Fibroblast of lung (primary cell): ENCODE data around the gene METAP1D. TPM values are rescaled to one million over a fixed set of nuclear protein-coding genes. Genes with fewer than 3 reads are reported as not detected.

Experiments
- DNase-seq, 2 donors: peaks; one replicate each; pipeline versions ENCODE4 v3.0.0 to v3.0.0-alpha.2; 2010; ENCODE audit warnings: low read depth in 2 of 2
- H2AFZ ChIP-seq: 2 replicates; pipeline ENCODE4 v1.5.1; 2012; ENCODE audit warnings: low read length, control low read depth, inconsistent platforms
- H3K27ac ChIP-seq: 2 replicates; pipeline ENCODE4 v1.5.1; 2011; ENCODE audit warnings: low read length, control low read depth; ENCODE audit not compliant: insufficient read depth
- H3K27me3 ChIP-seq: 2 replicates; pipeline ENCODE4 v1.5.1; 2011; ENCODE audit warnings: mild to moderate bottlenecking, low read length; ENCODE audit not compliant: control insufficient read depth, insufficient read depth
- H3K36me3 ChIP-seq: 2 replicates; pipeline ENCODE4 v1.5.1; 2011; ENCODE audit warnings: low read length; ENCODE audit not compliant: control insufficient read depth, insufficient read depth
- H3K4me1 ChIP-seq: 2 replicates; pipeline ENCODE4 v1.5.1; 2011; ENCODE audit warnings: low read length; ENCODE audit not compliant: control insufficient read depth, insufficient read depth; ENCODE audit errors: extremely low read depth
- H3K4me2 ChIP-seq: 2 replicates; pipeline ENCODE4 v1.5.1; 2011; ENCODE audit warnings: low read length, control low read depth; ENCODE audit not compliant: insufficient read depth; ENCODE audit errors: extremely low read depth
- H3K4me3 ChIP-seq, 4 experiments: fragments of 200-600 bp in 1 of 4; sonication (generic) in 1 of 4; replicated peaks in 1 of 4; 2 replicates each; pipeline ENCODE4 v1.5.1; 2011 to 2016; ENCODE audit warnings: low read length in 4 of 4, low read depth in 3 of 4, mild to moderate bottlenecking in 3 of 4, control low read depth in 2 of 4, inconsistent platforms in 1 of 4, mixed read lengths in 1 of 4; ENCODE audit not compliant: insufficient read depth in 1 of 4; ENCODE audit errors: control extremely low read depth in 1 of 4
- H3K79me2 ChIP-seq: 2 replicates; pipeline ENCODE4 v1.5.1; 2012; ENCODE audit warnings: mild to moderate bottlenecking, low read length, inconsistent platforms; ENCODE audit not compliant: control insufficient read depth, insufficient read depth
- H3K9ac ChIP-seq: 2 replicates; pipeline ENCODE4 v1.5.1; 2011; ENCODE audit warnings: mild to moderate bottlenecking, low read length, control low read depth; ENCODE audit not compliant: insufficient read depth
- H3K9me3 ChIP-seq: 2 replicates; pipeline ENCODE4 v1.5.1; 2012; ENCODE audit warnings: low read depth, low read length; ENCODE audit not compliant: control insufficient read depth, insufficient read depth
- H4K20me1 ChIP-seq: 2 replicates; pipeline ENCODE4 v1.5.1; 2011; ENCODE audit warnings: low read length; ENCODE audit not compliant: control insufficient read depth, insufficient read depth; ENCODE audit errors: extremely low read depth
- CTCF ChIP-seq, 2 donors: IDR thresholded peaks in 1 of 2; conservative IDR thresholded peaks in 1 of 2; 1 replicate in 1 of 2; 2 replicates in 1 of 2; pipeline ENCODE4 v1.5.1; 2011 to 2012; ENCODE audit warnings: low read length in 2 of 2, control low read depth in 1 of 2, inconsistent platforms in 1 of 2, low read depth in 1 of 2, mild to moderate bottlenecking in 1 of 2
- EZH2 ChIP-seq: IDR thresholded peaks from 2 replicates; pipeline ENCODE4 v1.5.1; 2012; ENCODE audit warnings: low read length, control low read depth, mild to moderate bottlenecking; ENCODE audit errors: missing control alignments
- polyA plus RNA-seq, 2 donors: library from polyadenylated mRNA; depleted of rRNA in 1 of 2; stranded (reverse) in 1 of 2; unstranded in 1 of 2; fragments of >200 nt; gene quantifications; 2 replicates each; pipeline ENCODE4 v1.2.1, GENCODE V29; 2011 to 2012; ENCODE audit warnings: missing spikeins in 1 of 2
- total RNA-seq: library from RNA; depleted of rRNA; stranded (reverse); fragments of >200 nt; gene quantifications from 2 replicates; pipeline ENCODE4 v1.2.1, GENCODE V29; 2014

The METAP1D gene
- total and polyA plus RNA-seq, 2 donors (not counting 1 experiment from before 2014, with no cell fraction given): 6.7 to 6.8 TPM

- peaks cover 6% of the 10 kb centered on the region for H3K4me1 ChIP-seq
- H3K4me2 ChIP-seq: peak overlapping the region; percentile 81
- no peaks in the 10 kb centered on the region for H3K79me2 ChIP-seq
- H3K9me3 ChIP-seq: no peaks in the 10 kb centered on the region
- H2AFZ ChIP-seq: no peak overlapping the region
- H3K4me3 ChIP-seq: peak overlapping the region in 1 of 4 experiments; percentile 64
- H4K20me1 ChIP-seq: no peaks in the 10 kb centered on the region
- DNase-seq: no peak
- no peak overlapping the region for H3K27ac ChIP-seq
- H3K27me3 ChIP-seq: peaks cover 86% of the 10 kb centered on the region
- H3K36me3 ChIP-seq: no peaks in the 10 kb centered on the region
- no peak overlapping the region for H3K9ac ChIP-seq
- TF ChIP-seq CTCF (conservative IDR thresholded peaks at IDR 0.05 in 1 of 2, IDR thresholded peaks at IDR 0.05 in 1 of 2; ENCODE audit: low read depth in 1 of 2, low read length in 2 of 2): no peak
- peak; percentile 60 for TF ChIP-seq EZH2
Observed at GRCh38 chr2:172086241-172087206, 86.8 kb downstream of the METAP1D start.

DNA sequence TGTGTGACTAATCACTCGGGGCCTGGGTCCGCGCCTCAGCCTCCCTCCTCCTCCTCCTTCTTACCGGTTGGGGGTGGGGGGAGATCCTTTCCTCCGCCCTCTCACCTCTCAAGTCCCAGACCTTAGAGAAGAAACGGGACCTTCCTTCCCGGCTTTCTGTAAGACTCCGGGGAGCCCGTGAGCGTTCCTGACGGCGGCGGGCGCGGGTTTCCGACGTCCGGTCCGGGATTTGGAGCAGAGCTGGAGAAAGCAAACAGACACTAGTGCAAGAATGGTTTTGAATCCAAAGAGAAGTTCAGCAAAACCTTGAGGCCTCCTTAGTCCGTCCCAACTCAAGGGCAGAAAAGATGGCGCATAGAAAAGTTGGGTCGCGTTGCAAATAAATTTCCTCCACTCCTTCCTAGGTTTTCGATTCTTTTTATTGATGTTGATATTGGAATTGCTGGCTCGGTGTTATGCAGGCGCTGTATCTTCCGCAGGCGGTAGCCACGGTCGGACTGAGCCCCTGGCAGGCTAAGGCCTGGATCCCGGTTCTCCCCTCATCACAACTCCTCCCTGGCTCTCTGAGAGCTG is 87.5 kb downstream of the METAP1D start:
- no peak for DNase-seq
- no peak overlapping the region for H2AFZ ChIP-seq

More for the DNA sequence above, 87.5 kb downstream of the METAP1D start:
- no peak overlapping the region for H3K4me2 ChIP-seq
- no peaks in the 10 kb centered on the region for H3K9me3 ChIP-seq
- no peak overlapping the region for H3K4me3 ChIP-seq
- peaks cover 6% of the 10 kb centered on the region for H3K4me1 ChIP-seq
- no peak overlapping the region for H3K27ac ChIP-seq
- peaks cover 86% of the 10 kb centered on the region for H3K27me3 ChIP-seq
- no peaks in the 10 kb centered on the region for H3K79me2 ChIP-seq
- no peaks in the 10 kb centered on the region for H4K20me1 ChIP-seq
- H3K9ac ChIP-seq: no peak overlapping the region
- TF ChIP-seq CTCF (conservative IDR thresholded peaks at IDR 0.05 in 1 of 2, IDR thresholded peaks at IDR 0.05 in 1 of 2; ENCODE audit: low read depth in 1 of 2, low read length in 2 of 2) (no peak), EZH2 (no peak)
- no peaks in the 10 kb centered on the region for H3K36me3 ChIP-seq
